ENCODE results near the gene CCDC187. TPM values are rescaled to one million over a fixed set of nuclear protein-coding genes. Genes with fewer than 3 reads are reported as not detected.

CCDC187 gene
- total RNA-seq, 4 donors from 2014 or later: 0.27 to 5.1 (median 2.2) TPM

GRCh38 chr9:136251264-136252115, 52.4 kb downstream of the CCDC187 start:
- Histone ChIP-seq H3K36me3 (no peaks in the 10 kb centered on the region), H3K4me1 (no peaks in the 10 kb centered on the region), H3K4me3 (no peak overlapping the region), H3K27ac (no peak overlapping the region), H3K9me3 (no peaks in the 10 kb centered on the region), H3K27me3 (no peaks in the 10 kb centered on the region)
- DNase-seq: no peak
- intact Hi-C loops (cut with DNase I; ENCODE audit: low total_unique reads): no loop called here
- TF ChIP-seq CTCF (IDR thresholded peaks at IDR 0.05) (no peak), POLR2A (IDR thresholded peaks at IDR 0.05) (no peak)

GRCh38 chr9:136250676-136251075, 53.2 kb downstream of the CCDC187 start:
- no peak overlapping the region for H3K4me3 ChIP-seq
- no peak for DNase-seq
- H3K4me1 ChIP-seq: no peaks in the 10 kb centered on the region
- H3K27me3 ChIP-seq: no peaks in the 10 kb centered on the region
- H3K27ac ChIP-seq: no peak overlapping the region
- H3K9me3 ChIP-seq: no peaks in the 10 kb centered on the region
- no peak for TF ChIP-seq CTCF (IDR thresholded peaks at IDR 0.05)
- no peak for TF ChIP-seq POLR2A (IDR thresholded peaks at IDR 0.05)
- no peaks in the 10 kb centered on the region for H3K36me3 ChIP-seq
- intact Hi-C loops (cut with DNase I; ENCODE audit: low total_unique reads): no loop called here

DNA sequence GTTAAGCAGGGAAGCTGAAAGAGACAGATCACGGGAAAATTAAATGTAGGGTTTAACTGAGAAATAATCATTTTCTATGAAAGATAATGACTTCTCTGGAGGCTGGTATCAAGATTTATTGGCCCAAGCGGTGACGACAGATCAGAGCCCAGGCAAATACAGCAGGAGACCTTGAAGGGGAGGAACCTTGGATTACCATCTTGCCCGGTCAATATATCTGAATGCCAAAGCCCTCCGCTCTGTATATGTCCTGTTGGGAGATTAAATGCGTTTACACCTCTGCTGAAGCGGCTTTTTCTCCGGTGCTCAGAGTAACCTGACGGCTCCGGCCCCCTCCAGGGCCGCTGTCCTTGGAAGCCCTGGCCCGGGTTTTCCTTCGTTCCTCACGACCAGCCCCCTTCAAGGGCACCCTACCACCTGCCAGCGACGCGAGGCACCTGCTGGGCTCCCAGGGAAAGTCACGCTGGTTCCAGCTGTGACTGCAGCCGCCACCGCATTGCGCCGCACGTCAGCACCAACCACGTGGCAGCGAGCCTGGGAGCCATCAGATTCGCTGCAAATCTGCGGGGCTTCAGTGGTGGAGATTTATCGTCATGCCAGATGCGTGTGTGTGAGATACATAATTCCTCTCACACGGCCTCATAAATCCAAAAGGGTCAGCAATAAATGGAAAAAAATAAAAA, 53.9 kb downstream of the CCDC187 start:
- DNase-seq: no peak
- no peaks in the 10 kb centered on the region for H3K36me3 ChIP-seq
- H3K4me3 ChIP-seq: no peak overlapping the region
- intact Hi-C loops (cut with DNase I; ENCODE audit: low total_unique reads): no loop called here
- no peak overlapping the region for H3K27ac ChIP-seq
- H3K27me3 ChIP-seq: no peaks in the 10 kb centered on the region
- peaks cover 0 to under 1% of the 10 kb centered on the region in 2 donors for H3K4me1 ChIP-seq
- no peaks in the 10 kb centered on the region for H3K9me3 ChIP-seq
- TF ChIP-seq POLR2A (IDR thresholded peaks at IDR 0.05): no peak

- no peak overlapping the region for H3K27ac ChIP-seq
- no peak for DNase-seq
- H3K27me3 ChIP-seq: no peaks in the 10 kb centered on the region
- TF ChIP-seq POLR2A (IDR thresholded peaks at IDR 0.05) (no peak), CTCF (IDR thresholded peaks at IDR 0.05) (no peak)
- no peak overlapping the region for H3K4me3 ChIP-seq
- peaks cover 6 to 9% of the 10 kb centered on the region in 2 donors for H3K4me1 ChIP-seq
- intact Hi-C loops (cut with DNase I; ENCODE audit: low total_unique reads): no loop called here
- H3K9me3 ChIP-seq: no peaks in the 10 kb centered on the region
- no peaks in the 10 kb centered on the region for H3K36me3 ChIP-seq
Measured at GRCh38 chr9:136248951-136249876, 54.7 kb downstream of the CCDC187 start.

DNA sequence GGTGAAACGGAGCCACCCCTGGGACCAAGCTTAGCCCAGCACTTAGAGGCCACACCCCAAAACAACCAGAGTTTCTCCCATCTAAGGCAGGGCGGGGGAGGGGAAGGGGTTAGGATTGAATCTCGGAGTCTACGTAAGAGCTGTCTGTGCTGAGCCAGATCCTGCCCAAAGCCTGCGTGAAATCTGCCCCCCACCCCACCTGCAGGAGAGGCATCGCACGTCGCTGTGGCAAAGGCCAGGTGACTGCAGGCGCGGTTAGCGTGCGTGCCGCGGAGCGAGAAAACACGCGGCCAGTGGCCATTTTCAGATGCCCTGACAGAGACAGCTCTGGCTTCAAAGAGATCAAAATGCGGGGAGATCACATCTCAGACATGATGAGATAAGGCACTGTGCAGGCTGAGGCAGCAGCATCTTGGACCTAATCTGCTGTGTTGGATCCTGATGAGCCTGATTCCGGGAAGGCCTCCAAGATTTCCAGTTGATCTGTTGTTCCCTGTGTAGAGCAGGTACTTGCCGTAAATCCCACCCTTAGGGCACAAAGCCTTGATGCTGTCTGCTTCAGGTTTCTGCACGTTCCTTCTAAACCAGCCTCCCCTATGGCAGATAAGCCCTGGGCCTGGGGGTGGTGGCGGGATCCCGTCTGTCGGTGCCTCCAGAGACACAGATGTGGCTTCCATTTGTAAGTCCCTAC, 55.8 kb downstream of the CCDC187 start:
- Histone ChIP-seq H3K9me3 (no peaks in the 10 kb centered on the region), H3K4me1 (peaks cover 6 to 11% of the 10 kb centered on the region in 2 donors), H3K27ac (no peak overlapping the region), H3K4me3 (no peak overlapping the region), H3K36me3 (no peaks in the 10 kb centered on the region), H3K27me3 (no peaks in the 10 kb centered on the region)
- TF ChIP-seq POLR2A (IDR thresholded peaks at IDR 0.05) (no peak), CTCF (IDR thresholded peaks at IDR 0.05) (no peak)
- intact Hi-C loops (cut with DNase I; ENCODE audit: low total_unique reads): no loop called here
- DNase-seq: no peak

Measured in uterus (tissue), 4 donors.